ENCODE results near the gene IFT20.
A peak's percentile ranks its signal among the peaks of the same experiment; 100 is the strongest.

The IFT20 gene, protein sequence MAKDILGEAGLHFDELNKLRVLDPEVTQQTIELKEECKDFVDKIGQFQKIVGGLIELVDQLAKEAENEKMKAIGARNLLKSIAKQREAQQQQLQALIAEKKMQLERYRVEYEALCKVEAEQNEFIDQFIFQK

DNA sequence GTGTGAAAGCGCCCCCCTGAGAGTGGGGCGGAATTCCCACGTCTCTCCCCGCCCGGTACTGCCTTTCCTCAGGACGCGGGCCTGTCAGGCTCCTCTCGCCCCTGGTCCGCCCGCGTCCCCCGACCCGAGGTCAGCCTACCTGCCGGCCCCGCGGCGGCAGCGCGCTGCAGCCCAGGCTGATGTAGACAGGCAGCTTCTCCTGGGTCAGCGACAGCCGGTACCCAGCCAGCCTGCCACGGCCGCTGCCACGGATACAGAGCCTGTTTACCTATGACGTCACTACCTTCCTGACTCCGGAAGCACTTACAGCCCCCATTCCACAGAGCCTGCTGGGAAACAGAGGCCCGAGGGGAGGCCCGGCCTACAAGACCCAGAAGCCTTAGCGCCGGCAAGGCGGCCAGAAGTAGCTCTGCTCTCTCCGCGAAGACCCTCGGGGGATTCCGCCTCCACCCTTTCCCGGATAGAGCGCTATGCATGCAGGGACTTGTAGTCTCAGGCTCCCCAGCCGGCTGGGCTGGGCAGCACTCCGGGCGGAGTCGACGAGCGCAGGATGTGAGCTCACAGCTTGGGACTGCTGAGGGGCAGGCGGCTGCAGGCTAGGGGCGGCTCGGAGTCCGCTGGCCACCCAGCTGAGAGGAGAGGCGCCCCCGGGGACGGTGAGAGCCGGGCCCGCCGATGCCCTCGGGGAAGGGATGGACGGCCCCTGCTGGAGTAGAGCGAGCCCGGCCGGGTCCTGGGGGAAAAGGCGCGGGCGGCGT, at the start of gene IFT20, which contains the start of gene TNFAIP1:
Gene IFT20 (minus strand): TSS at position 272 of the 758 bp plus-strand sequence. CDS start 3,487 bp downstream, outside the sequence.
Gene TNFAIP1 (plus strand): TSS at position 561 of the 758 bp plus-strand sequence. CDS start 3,761 bp downstream, outside the sequence.
- Histone ChIP-seq H3K36me3 (ENCODE audit: control insufficient read depth, insufficient read depth, low read length) (peaks cover 17% of the 10 kb centered on the region), H3K27ac (ENCODE audit: low read depth, low read length) (peak within 1 kb of the TSS; percentile 92)

DNA sequence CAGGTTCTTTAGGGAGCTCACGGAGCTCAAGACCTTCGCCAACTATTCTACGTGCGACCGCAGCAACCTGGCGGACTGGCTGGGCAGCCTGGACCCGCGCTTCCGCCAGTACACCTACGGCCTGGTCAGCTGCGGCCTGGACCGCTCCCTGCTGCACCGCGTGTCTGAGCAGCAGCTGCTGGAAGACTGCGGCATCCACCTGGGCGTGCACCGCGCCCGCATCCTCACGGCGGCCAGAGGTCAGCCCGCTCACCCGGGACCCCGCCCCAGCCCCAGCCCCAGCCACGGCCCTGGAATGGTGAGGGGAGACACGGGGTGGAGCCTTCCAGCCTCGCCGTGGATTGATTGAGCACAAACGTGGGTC, 49.7 kb upstream of the IFT20 start:
- no peak overlapping the region for H3K9ac ChIP-seq (ENCODE audit: low read length)
- no peaks in the 10 kb centered on the region for H3K27me3 ChIP-seq (ENCODE audit: control insufficient read depth, insufficient read depth, low read length)
- no peak overlapping the region for H3K27ac ChIP-seq (ENCODE audit: low read depth, low read length)
- peak overlapping the region; percentile 67 for H3K4me3 ChIP-seq (ENCODE audit: low read length)
- H3K36me3 ChIP-seq (ENCODE audit: control insufficient read depth, insufficient read depth, low read length) = peaks cover 14% of the 10 kb centered on the region
- H3K4me1 ChIP-seq (ENCODE audit: control insufficient read depth, insufficient read depth, low read length) = no peaks in the 10 kb centered on the region

More for the DNA sequence above, at the start of gene IFT20, which contains the start of gene TNFAIP1:
- H3K27me3 ChIP-seq (ENCODE audit: control insufficient read depth, insufficient read depth, low read length) = no peaks in the 10 kb centered on the region
- peak within 1 kb of the TSS; percentile 78 for H3K9ac ChIP-seq (ENCODE audit: low read length)
- peaks cover 8% of the 10 kb centered on the region for H3K4me1 ChIP-seq (ENCODE audit: control insufficient read depth, insufficient read depth, low read length)
- peak within 1 kb of the TSS; percentile 96 for H3K4me3 ChIP-seq (ENCODE audit: low read length)

DNA sequence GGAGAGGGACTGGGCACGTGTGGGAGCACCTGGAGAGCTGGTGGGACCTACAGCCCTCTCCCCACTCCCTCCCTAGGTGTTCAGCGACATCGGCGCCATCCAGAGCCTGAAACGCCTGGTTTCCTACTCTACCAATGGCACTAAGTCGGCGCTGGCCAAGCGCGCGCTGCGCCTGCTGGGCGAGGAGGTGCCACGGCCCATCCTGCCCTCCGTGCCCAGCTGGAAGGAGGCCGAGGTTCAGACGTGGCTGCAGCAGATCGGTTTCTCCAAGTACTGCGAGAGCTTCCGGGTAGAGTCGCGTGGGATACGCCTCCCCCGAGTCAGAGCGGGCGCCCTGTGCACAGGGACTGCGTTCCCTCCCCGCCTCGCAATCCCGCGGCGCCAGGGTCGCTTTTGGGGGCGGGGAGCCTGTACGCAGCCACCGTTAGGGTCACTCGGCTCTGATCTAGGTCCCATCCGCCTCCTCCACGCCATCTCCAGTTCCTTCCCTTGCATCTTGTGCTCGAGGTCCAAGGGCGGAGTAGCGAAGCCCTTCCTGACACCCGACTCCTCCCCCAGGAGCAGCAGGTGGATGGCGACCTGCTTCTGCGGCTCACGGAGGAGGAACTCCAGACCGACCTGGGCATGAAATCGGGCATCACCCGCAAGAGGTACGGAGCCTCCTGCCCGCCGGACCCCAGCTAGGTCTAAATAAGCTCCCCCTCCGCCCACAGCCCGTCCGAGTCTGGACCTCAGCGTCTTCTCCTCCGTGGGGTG, 49.2 kb upstream of the IFT20 start:
- H3K36me3 ChIP-seq (ENCODE audit: control insufficient read depth, insufficient read depth, low read length) = peaks cover 10% of the 10 kb centered on the region
- H3K27ac ChIP-seq (ENCODE audit: low read depth, low read length) = no peak overlapping the region
- no peaks in the 10 kb centered on the region for H3K27me3 ChIP-seq (ENCODE audit: control insufficient read depth, insufficient read depth, low read length)
- H3K9ac ChIP-seq (ENCODE audit: low read length) = peak overlapping the region; percentile 5
- H3K4me3 ChIP-seq (ENCODE audit: low read length) = peak overlapping the region; percentile 67
- H3K4me1 ChIP-seq (ENCODE audit: control insufficient read depth, insufficient read depth, low read length) = no peaks in the 10 kb centered on the region

DNA sequence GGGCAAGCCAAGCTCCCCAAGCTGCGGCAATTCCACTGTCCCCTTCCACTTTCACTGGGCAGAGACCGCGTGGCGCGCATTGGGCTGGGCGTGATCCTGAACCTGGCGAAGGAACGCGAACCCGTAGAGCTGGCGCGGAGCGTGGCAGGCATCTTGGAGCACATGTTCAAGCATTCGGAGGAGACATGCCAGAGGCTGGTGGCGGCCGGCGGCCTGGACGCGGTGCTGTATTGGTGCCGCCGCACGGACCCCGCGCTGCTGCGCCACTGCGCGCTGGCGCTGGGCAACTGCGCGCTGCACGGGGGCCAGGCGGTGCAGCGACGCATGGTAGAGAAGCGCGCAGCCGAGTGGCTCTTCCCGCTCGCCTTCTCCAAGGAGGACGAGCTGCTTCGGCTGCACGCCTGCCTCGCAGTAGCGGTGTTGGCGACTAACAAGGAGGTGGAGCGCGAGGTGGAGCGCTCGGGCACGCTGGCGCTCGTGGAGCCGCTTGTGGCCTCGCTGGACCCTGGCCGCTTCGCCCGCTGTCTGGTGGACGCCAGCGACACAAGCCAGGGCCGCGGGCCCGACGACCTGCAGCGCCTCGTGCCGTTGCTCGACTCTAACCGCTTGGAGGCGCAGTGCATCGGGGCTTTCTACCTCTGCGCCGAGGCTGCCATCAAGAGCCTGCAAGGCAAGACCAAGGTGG, 46.0 kb upstream of the IFT20 start:
- Histone ChIP-seq H3K36me3 (ENCODE audit: control insufficient read depth, insufficient read depth, low read length) (peaks cover 2% of the 10 kb centered on the region), H3K27ac (ENCODE audit: low read depth, low read length) (no peak overlapping the region), H3K4me1 (ENCODE audit: control insufficient read depth, insufficient read depth, low read length) (no peaks in the 10 kb centered on the region), H3K9ac (ENCODE audit: low read length) (no peak overlapping the region), H3K27me3 (ENCODE audit: control insufficient read depth, insufficient read depth, low read length) (no peaks in the 10 kb centered on the region), H3K4me3 (ENCODE audit: low read length) (no peak overlapping the region)

DNA sequence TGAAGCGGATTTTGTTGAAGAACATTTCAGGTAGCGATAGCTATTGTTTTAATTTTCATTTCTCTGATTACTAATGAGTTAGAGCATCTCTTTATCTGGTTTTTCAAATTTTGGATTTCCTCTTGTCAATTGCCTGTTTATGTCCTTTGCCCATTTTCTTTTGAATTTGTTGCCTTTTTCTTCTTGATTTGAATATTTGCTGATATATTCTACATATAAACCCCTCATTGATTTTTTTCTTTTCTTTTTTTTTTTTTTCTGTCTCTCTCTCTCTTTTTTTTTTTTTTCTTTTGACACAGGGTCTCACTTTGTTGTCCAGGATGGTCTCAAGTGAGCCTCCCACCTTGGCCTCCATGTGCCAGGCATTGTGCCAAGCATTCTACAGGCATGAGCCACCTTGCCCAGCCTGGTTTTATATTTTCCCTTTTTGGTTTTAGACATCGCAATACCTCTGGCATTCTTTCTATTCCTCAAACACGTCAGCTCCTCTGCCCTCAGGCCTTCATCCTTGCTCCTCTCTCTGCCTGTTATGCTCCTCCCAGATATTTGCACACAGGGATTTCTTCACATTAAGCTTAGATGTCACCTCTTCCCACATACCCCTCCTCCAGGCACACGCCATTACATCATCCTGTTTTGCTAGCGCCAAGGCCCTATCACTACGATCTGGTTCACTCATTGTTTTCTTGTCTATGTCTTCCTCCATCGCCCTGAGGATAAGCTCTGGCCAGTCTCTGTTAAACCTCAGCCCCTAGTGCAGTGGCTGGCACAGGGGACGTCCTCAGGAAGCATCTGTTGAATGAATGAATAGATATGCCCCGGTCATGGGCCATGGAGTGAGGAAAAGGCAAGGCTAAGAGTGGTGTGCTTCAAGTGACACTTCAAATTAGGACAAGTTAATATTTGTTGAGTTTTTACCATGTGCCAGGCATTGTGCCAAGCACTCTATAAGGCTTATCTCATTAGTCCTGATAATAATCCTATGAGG, 44.8 kb upstream of the IFT20 start:
- Histone ChIP-seq H3K27me3 (ENCODE audit: control insufficient read depth, insufficient read depth, low read length) (no peaks in the 10 kb centered on the region), H3K4me1 (ENCODE audit: control insufficient read depth, insufficient read depth, low read length) (no peaks in the 10 kb centered on the region), H3K9ac (ENCODE audit: low read length) (no peak overlapping the region), H3K27ac (ENCODE audit: low read depth, low read length) (no peak overlapping the region), H3K36me3 (ENCODE audit: control insufficient read depth, insufficient read depth, low read length) (peaks cover 2% of the 10 kb centered on the region), H3K4me3 (ENCODE audit: low read length) (no peak overlapping the region)

DNA sequence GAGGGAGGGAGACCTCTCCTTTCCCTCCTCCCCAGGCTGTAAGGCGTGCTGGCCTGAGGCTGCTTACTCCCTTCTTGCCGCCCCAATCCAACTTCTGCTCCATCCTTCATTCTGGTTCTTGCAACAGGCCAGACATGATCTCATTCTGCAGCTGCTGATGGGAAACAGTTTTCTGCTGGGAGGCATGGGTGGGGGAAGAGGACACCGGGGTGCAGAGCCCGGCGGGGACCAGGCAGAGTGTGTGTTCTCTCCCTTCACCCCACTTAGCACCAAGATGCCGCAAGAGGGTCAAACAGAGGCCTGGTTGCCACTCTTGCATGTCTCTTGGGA, 37.6 kb upstream of the IFT20 start:
- no peak overlapping the region for H3K9ac ChIP-seq (ENCODE audit: low read length)
- H3K4me3 ChIP-seq (ENCODE audit: low read length) = peak overlapping the region; percentile 81
- H3K36me3 ChIP-seq (ENCODE audit: control insufficient read depth, insufficient read depth, low read length) = no peaks in the 10 kb centered on the region
- no peaks in the 10 kb centered on the region for H3K27me3 ChIP-seq (ENCODE audit: control insufficient read depth, insufficient read depth, low read length)
- H3K27ac ChIP-seq (ENCODE audit: low read depth, low read length) = no peak overlapping the region
- peaks cover 6% of the 10 kb centered on the region for H3K4me1 ChIP-seq (ENCODE audit: control insufficient read depth, insufficient read depth, low read length)

DNA sequence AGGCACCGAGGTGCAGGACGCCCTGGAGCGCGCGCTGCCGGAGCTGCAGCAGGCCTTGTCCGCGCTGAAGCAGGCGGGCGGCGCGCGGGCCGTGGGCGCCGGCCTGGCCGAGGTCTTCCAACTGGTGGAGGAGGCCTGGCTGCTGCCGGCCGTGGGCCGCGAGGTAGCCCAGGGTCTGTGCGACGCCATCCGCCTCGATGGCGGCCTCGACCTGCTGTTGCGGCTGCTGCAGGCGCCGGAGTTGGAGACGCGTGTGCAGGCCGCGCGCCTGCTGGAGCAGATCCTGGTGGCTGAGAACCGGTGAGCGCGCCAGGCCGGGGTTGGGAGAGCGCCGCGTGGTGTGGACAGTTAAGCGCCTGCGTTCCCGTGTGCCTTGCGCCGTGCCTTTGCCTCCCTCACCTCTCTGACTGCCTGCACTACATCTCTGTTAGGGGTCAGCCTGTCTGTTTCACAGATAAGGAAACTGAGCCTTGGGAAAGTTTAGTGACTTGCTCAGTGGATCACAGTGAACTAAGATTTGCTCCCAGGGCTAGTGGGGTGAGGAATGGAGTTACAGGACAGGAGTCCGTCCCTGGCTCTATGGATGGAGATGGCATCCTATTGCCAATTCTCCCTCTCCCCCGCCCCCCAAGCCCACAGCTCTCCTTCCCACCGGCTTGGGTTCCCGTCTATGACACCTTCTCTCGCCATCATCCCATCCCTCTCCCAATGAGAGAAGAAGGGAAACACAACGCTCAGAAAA, 37.1 kb upstream of the IFT20 start:
- peak overlapping the region; percentile 38 for H3K27ac ChIP-seq (ENCODE audit: low read depth, low read length)

DNA sequence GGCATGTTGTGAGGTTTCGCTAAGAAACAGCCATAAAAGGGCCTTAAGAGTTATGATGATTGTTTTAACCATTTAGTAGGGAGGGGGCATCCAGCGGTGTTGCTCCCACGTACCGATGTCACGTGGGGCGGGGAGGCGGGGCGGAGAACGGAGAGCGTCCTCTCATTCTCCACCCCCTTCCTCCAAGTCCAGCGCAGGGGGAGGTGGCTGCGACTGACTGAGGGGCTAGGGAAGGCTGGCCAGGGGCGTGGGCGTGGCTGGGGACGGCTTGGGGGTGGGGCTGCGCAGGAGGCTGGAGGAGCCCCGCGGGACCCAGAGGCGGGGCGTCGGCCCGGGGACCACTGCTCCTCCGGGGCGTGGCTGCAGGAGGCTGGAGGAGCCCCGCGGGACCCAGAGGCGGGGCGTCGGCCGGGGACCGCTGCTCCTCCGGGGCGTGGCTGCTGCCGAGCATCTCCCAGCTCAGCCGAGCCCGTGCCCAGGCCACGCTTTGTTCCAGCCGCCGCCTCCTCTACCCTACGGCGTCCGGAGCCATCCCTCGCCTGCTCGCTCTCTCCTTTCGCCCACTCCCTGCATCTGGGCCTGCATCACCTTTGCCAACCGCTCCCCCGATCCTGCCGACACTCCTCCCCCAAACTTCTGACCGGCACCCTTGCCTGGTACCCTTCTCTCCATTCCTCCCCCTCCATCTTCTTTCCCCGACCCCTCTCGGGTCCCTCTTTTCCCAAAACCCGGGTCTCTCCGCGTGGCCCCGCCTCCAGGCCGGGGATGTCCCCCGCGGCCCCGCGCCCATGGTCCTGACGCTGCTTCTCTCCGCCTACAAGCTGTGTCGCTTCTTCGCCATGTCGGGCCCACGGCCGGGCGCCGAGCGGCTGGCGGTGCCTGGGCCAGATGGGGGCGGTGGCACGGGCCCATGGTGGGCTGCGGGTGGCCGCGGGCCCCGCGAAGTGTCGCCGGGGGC, 36.3 kb upstream of the IFT20 start, which contains the start of gene SARM1:
Gene SARM1 (plus strand): TSS at position 450 of the 958 bp plus-strand sequence. CDS start 339 bp downstream, at position 789.
- H3K27me3 ChIP-seq (ENCODE audit: control insufficient read depth, insufficient read depth, low read length) = no peaks in the 10 kb centered on the region
- H3K27ac ChIP-seq (ENCODE audit: low read depth, low read length) = peak within 1 kb of the TSS; percentile 38
- peak within 1 kb of the TSS; percentile 81 for H3K4me3 ChIP-seq (ENCODE audit: low read length)
- no peak within 1 kb of the TSS for H3K9ac ChIP-seq (ENCODE audit: low read length)
- H3K4me1 ChIP-seq (ENCODE audit: control insufficient read depth, insufficient read depth, low read length) = peaks cover 6% of the 10 kb centered on the region
- H3K36me3 ChIP-seq (ENCODE audit: control insufficient read depth, insufficient read depth, low read length) = no peaks in the 10 kb centered on the region

More for the DNA sequence above, 37.1 kb upstream of the IFT20 start:
- no peak overlapping the region for H3K9ac ChIP-seq (ENCODE audit: low read length)
- peak overlapping the region; percentile 81 for H3K4me3 ChIP-seq (ENCODE audit: low read length)
- peaks cover 6% of the 10 kb centered on the region for H3K4me1 ChIP-seq (ENCODE audit: control insufficient read depth, insufficient read depth, low read length)
- H3K27me3 ChIP-seq (ENCODE audit: control insufficient read depth, insufficient read depth, low read length) = no peaks in the 10 kb centered on the region
- H3K36me3 ChIP-seq (ENCODE audit: control insufficient read depth, insufficient read depth, low read length) = no peaks in the 10 kb centered on the region

DNA sequence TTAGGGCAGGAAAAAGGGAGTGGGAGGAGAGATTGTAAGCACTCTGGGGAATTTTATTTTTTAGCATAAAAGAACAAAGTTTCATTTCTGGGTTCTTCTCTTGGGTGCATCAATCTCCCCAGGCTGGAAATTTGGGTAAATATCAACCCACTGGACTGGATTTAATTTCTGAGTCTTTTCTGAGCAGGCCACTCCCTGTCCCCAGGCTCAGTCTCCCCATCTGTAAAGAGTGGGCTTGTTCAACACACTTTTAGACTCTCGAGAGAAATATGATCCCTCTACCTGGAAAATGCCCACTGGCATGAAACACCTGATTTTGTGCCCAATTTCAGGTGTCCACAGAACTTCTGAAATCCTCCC, 35.5 kb upstream of the IFT20 start:
- Histone ChIP-seq H3K9ac (ENCODE audit: low read length) (no peak overlapping the region), H3K4me3 (ENCODE audit: low read length) (no peak overlapping the region), H3K27ac (ENCODE audit: low read depth, low read length) (peak overlapping the region; percentile 38), H3K4me1 (ENCODE audit: control insufficient read depth, insufficient read depth, low read length) (peaks cover 6% of the 10 kb centered on the region), H3K27me3 (ENCODE audit: control insufficient read depth, insufficient read depth, low read length) (no peaks in the 10 kb centered on the region), H3K36me3 (ENCODE audit: control insufficient read depth, insufficient read depth, low read length) (no peaks in the 10 kb centered on the region)

DNA sequence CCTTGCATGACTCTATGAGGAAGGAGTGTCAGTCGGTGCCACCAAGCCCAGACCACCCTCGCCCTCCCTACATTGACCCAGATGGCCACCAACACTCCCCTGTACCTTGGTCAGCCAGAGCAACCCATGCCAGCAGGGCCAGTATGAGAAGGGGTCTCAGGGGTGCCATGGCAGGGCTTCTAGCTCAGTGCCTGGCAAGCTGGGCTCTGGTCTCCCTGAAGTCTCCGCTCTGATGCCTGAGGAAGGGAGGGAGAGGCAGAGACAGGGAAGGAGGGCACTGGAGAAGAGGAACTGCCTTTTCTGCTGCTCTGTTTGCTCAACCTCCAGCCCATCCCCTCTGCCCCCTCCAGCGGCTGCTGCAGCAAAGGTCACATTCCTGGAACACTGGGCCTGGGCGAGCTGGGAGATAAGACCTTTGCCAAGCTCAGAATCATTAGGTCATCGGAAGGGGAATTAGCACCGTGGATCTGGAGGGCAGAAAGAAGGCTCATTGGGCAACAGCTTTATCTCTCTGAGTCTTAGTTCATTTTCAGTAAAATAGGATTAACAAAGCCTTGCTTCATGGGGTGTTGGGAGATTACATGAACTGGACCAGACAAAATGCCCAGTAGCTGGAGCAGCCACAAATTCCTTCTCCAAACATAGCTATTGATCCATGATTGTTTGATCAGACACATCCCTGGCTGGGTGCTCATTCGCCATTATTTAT, 34.9 kb upstream of the IFT20 start, which contains the start of gene VTN:
Gene VTN (minus strand): TSS at position 273 of the 709 bp plus-strand sequence. CDS start 104 bp downstream, at position 169.
- peak within 1 kb of the TSS; percentile 27 for H3K4me3 ChIP-seq (ENCODE audit: low read length)
- no peaks in the 10 kb centered on the region for H3K36me3 ChIP-seq (ENCODE audit: control insufficient read depth, insufficient read depth, low read length)
- no peaks in the 10 kb centered on the region for H3K27me3 ChIP-seq (ENCODE audit: control insufficient read depth, insufficient read depth, low read length)
- peak within 1 kb of the TSS; percentile 38 for H3K27ac ChIP-seq (ENCODE audit: low read depth, low read length)
- no peak within 1 kb of the TSS for H3K9ac ChIP-seq (ENCODE audit: low read length)
- H3K4me1 ChIP-seq (ENCODE audit: control insufficient read depth, insufficient read depth, low read length) = peaks cover 6% of the 10 kb centered on the region

Data from rectal smooth muscle tissue (tissue), 1 donor.